ENCODE measurements around the gene ITGB1. TPM values are rescaled to one million over a fixed set of nuclear protein-coding genes. Genes with fewer than 3 reads are reported as not detected.
A peak's percentile ranks its signal among the peaks of the same experiment; 100 is the strongest.

The ITGB1 gene
- total and polyA plus RNA-seq, 9 of the 15 experiments (the other 6 are each of a cell fraction or from before 2014, with no cell fraction given) = 40.2 to 194 (median 155) TPM

DNA sequence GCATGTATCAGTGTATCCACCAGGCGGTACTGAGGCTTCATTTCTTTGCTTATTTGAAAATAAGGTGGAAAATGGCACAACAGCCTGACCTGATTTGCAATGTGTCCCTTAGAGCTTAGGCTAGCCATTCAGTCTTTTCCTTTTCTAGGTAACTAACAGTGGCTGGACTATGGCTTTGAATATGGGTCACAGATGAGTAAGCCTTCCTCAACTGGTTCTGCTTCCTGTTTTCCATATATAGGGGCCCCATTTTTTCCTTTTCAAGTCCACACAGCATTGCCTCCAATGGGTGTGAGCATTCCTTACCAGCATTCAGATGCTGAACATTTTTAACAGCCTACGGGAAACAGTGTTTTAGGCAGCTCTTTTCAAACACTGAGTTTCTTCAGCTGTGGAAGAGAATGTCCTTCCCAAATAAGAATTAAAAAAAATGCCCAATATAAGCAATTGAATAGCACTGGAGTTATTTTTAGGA is 3.9 kb upstream of the ITGB1 start (continued):
- TF ChIP-seq, protein P1, sequence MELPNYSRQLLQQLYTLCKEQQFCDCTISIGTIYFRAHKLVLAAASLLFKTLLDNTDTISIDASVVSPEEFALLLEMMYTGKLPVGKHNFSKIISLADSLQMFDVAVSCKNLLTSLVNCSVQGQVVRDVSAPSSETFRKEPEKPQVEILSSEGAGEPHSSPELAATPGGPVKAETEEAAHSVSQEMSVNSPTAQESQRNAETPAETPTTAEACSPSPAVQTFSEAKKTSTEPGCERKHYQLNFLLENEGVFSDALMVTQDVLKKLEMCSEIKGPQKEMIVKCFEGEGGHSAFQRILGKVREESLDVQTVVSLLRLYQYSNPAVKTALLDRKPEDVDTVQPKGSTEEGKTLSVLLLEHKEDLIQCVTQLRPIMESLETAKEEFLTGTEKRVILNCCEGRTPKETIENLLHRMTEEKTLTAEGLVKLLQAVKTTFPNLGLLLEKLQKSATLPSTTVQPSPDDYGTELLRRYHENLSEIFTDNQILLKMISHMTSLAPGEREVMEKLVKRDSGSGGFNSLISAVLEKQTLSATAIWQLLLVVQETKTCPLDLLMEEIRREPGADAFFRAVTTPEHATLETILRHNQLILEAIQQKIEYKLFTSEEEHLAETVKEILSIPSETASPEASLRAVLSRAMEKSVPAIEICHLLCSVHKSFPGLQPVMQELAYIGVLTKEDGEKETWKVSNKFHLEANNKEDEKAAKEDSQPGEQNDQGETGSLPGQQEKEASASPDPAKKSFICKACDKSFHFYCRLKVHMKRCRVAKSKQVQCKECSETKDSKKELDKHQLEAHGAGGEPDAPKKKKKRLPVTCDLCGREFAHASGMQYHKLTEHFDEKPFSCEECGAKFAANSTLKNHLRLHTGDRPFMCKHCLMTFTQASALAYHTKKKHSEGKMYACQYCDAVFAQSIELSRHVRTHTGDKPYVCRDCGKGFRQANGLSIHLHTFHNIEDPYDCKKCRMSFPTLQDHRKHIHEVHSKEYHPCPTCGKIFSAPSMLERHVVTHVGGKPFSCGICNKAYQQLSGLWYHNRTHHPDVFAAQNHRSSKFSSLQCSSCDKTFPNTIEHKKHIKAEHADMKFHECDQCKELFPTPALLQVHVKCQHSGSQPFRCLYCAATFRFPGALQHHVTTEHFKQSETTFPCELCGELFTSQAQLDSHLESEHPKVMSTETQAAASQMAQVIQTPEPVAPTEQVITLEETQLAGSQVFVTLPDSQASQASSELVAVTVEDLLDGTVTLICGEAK (IDR thresholded peaks at IDR 0.05) = peak; percentile 41; the same call in 1 of the 2 replicates
- TF ChIP-seq, protein P1 (CRISPR knock-in tag; IDR thresholded peaks at IDR 0.05) = no peak
- TF ChIP-seq XRCC4 (IDR thresholded peaks at IDR 0.05; ENCODE audit: extremely low read depth, insufficient read depth, insufficient read length) = no peak
- no peak for TF ChIP-seq U2AF2 (optimal IDR thresholded peaks at IDR 0.05; ENCODE audit: low read depth, low read length)
- no peak for TF ChIP-seq GTF2A2 (tag; IDR thresholded peaks at IDR 0.05)
- TF ChIP-seq SMC3 (conservative IDR thresholded peaks at IDR 0.05; ENCODE audit: insufficient read depth, low read depth, low read length) = no peak
- TF ChIP-seq KLF13 (tag; IDR thresholded peaks at IDR 0.05; ENCODE audit: borderline replicate concordance, low read depth) = no peak
- TF ChIP-seq RBM25 (IDR thresholded peaks at IDR 0.05; ENCODE audit: low read depth, low read length, severe bottlenecking) = no peak
- TF ChIP-seq, protein P2, sequence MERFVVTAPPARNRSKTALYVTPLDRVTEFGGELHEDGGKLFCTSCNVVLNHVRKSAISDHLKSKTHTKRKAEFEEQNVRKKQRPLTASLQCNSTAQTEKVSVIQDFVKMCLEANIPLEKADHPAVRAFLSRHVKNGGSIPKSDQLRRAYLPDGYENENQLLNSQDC (CRISPR knock-in tag; IDR thresholded peaks at IDR 0.05) = no peak
- no peak for TF ChIP-seq FOS (IDR thresholded peaks at IDR 0.05; ENCODE audit: extremely low read depth, insufficient read length)
- no peak for TF ChIP-seq KDM2B (CRISPR knock-in tag; IDR thresholded peaks at IDR 0.05)
- TF ChIP-seq ZFP1 (CRISPR knock-in tag; IDR thresholded peaks at IDR 0.05) = no peak
- TF ChIP-seq NR2C2 (CRISPR knock-in tag; IDR thresholded peaks at IDR 0.05) = no peak
- TF ChIP-seq NR2C2 (tag; IDR thresholded peaks at IDR 0.05) = peak; percentile 42; the same call in 1 of the 2 replicates
- TF ChIP-seq, protein P3, sequence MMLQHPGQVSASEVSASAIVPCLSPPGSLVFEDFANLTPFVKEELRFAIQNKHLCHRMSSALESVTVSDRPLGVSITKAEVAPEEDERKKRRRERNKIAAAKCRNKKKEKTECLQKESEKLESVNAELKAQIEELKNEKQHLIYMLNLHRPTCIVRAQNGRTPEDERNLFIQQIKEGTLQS (IDR thresholded peaks at IDR 0.05) = peak; percentile 16; the same call in 1 of the 2 replicates
- TF ChIP-seq, protein P3 (CRISPR knock-in tag; conservative IDR thresholded peaks at IDR 0.05) = no peak
- TF ChIP-seq ZNF23 (CRISPR knock-in tag; IDR thresholded peaks at IDR 0.05) = no peak
